Endometrium (tissue), 2 donors: Measurements from ENCODE around the gene TMEM255A.

ENCODE experiments used
- FAIRE-seq: peaks from 2 replicates; lab custom pipeline; 2012; peaks lifted over from hg19 to GRCh38; lab: Jason Lieb, UNC
- donor health status: control.
- donor health status: control.

TMEM255A gene

GRCh38 chrX:120262859-120263708, 48.2 kb downstream of the TMEM255A start:
- FAIRE-seq, result no peak

- no peak for FAIRE-seq
These were observed 50.9 kb downstream of the TMEM255A start for GRCh38 chrX:120260369-120260768.

- no peak for FAIRE-seq
These were observed 57.5 kb downstream of the TMEM255A start for GRCh38 chrX:120253784-120254183.

- FAIRE-seq, result no peak
These were observed 59.7 kb downstream of the TMEM255A start for GRCh38 chrX:120251471-120252011.

GRCh38 chrX:120250522-120251271, 60.6 kb downstream of the TMEM255A start, which contains the start of gene ZBTB33:
TSS of gene ZBTB33 (plus strand) at chrX:120250812. CDS start at chrX:120253416, 2,604 bp downstream.
- peak; percentile 54 for FAIRE-seq

GRCh38 chrX:120244735-120245498, 66.3 kb downstream of the TMEM255A start:
- FAIRE-seq, result no peak

GRCh38 chrX:120244395-120244734, 66.9 kb downstream of the TMEM255A start:
- no peak for FAIRE-seq

GRCh38 chrX:120242813-120243212, 68.4 kb downstream of the TMEM255A start:
- FAIRE-seq, result no peak

- no peak for FAIRE-seq
These were observed 72.3 kb downstream of the TMEM255A start for GRCh38 chrX:120238933-120239332.

GRCh38 chrX:120236687-120237479, 74.4 kb downstream of the TMEM255A start:
- FAIRE-seq, result no peak

GRCh38 chrX:120235284-120235683, 76.0 kb downstream of the TMEM255A start:
- no peak for FAIRE-seq

GRCh38 chrX:120228187-120228908, 82.9 kb downstream of the TMEM255A start:
- no peak for FAIRE-seq

GRCh38 chrX:120224388-120224787, 86.9 kb downstream of the TMEM255A start:
- FAIRE-seq, result no peak

GRCh38 chrX:120223374-120223773, 87.9 kb downstream of the TMEM255A start:
- no peak for FAIRE-seq

- FAIRE-seq, result no peak
These were observed 97.6 kb downstream of the TMEM255A start for GRCh38 chrX:120213438-120214265.
